Left lung (tissue), 10 donors: ENCODE results near the gene TMEM255A. TPM values are rescaled to one million over a fixed set of nuclear protein-coding genes. Genes with fewer than 3 reads are reported as not detected.
A peak's percentile ranks its signal among the peaks of the same experiment; 100 is the strongest.

Experiments
- ATAC-seq: fragments of 200-7000 bp; cut with Tn5 transposase; one replicate; pipeline ENCODE4 v1.9.1; 2020; ENCODE audit warnings: moderate library complexity
- DNase-seq, 4 donors: peaks; one replicate each; pipeline ENCODE4 v3.0.0-alpha.2; 2013 to 2020
- H3K27ac ChIP-seq, 2 donors: fragments of 200-600 bp; sonication (generic) in 1 of 2; one replicate each; pipeline versions ENCODE4 v1.5.0 to v1.8.0; 2020 to 2021
- H3K27me3 ChIP-seq, 2 donors: fragments of 200-600 bp; sonication (generic) in 1 of 2; one replicate each; pipeline versions ENCODE4 v1.5.0 to v1.8.0; 2020 to 2021
- H3K36me3 ChIP-seq, 2 donors: fragments of 200-600 bp; sonication (generic) in 1 of 2; one replicate each; pipeline versions ENCODE4 v1.5.0 to v1.8.0; 2020 to 2021
- H3K4me1 ChIP-seq, 2 donors: fragments of 200-600 bp; one replicate each; pipeline ENCODE4 v1.8.0; 2021
- H3K4me3 ChIP-seq, 2 donors: fragments of 200-600 bp; sonication (generic) in 1 of 2; one replicate each; pipeline versions ENCODE4 v1.5.0 to v1.8.0; 2020 to 2021; ENCODE audit warnings: mild to moderate bottlenecking in 1 of 2
- H3K9me3 ChIP-seq, 2 donors: fragments of 200-600 bp; sonication (generic) in 1 of 2; one replicate each; pipeline versions ENCODE4 v1.5.0 to v1.8.0; 2020 to 2021
- intact Hi-C, 2 donors: fragments of 100-400 bp; cut with DNase I; formaldehyde crosslinking; loops; one replicate each; pipeline versions ENCODE4 v1.11.2 to v1.14.2; 2022
- polyA plus RNA-seq, 6 donors: library from polyadenylated mRNA; unstranded; fragments of 120-200 nt; gene quantifications; one replicate each; pipeline ENCODE4 v1.2.1, GENCODE V29; 2013; ENCODE audit not compliant: insufficient read length in 6 of 6
- total RNA-seq, 2 donors: library from RNA; stranded (reverse); fragmentation: NEBNext Ultra II Directional; extraction: Animal tissue kit (Norgen Biotek cat#: 25700); gene quantifications; one replicate each; pipeline ENCODE4 v1.2.1, GENCODE V29; 2021
- TF ChIP-seq, protein P1 (sequence below), 2 donors: fragments of 200-600 bp; sonication (generic) in 1 of 2; IDR thresholded peaks; one replicate each; pipeline versions ENCODE4 v1.5.0 to v1.8.0; 2021; ENCODE audit warnings: antibody characterized with exemption in 2 of 2
- donor health status: DM: no; HTN: yes; CAD: no.
- donor health status: DM: no; HTN: no; CAD: no.

Gene TMEM255A
- total and polyA plus RNA-seq, 8 donors: 0.58 to 1.9 (median 1.4) TPM

DNA sequence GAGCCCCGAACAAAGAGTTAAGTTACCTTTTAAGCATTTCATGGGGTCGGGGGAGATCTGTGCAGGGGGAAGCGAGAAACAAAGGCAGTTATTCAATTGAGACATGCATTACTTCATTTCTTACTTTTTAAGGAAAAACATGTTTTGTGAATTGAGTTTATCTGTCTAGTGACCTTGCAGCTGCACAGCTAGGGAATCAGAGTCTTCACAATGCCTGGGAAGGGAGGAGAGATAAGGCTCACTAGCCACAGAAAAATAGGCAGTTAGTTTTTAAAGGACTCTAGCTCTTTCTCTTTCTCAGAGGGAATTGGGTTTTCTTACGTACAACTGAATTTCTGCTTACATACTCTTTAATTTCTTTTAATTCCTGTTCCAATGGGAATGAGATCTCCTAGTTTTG, 86.9 kb downstream of the TMEM255A start:
- Histone ChIP-seq H3K27me3 (no peaks in the 10 kb centered on the region), H3K9me3 (no peaks in the 10 kb centered on the region), H3K36me3 (peaks cover 0 to 3% of the 10 kb centered on the region in 2 donors), H3K4me1 (no peaks in the 10 kb centered on the region), H3K4me3 (no peak overlapping the region), H3K27ac (no peak overlapping the region)
- TF ChIP-seq, protein P1, sequence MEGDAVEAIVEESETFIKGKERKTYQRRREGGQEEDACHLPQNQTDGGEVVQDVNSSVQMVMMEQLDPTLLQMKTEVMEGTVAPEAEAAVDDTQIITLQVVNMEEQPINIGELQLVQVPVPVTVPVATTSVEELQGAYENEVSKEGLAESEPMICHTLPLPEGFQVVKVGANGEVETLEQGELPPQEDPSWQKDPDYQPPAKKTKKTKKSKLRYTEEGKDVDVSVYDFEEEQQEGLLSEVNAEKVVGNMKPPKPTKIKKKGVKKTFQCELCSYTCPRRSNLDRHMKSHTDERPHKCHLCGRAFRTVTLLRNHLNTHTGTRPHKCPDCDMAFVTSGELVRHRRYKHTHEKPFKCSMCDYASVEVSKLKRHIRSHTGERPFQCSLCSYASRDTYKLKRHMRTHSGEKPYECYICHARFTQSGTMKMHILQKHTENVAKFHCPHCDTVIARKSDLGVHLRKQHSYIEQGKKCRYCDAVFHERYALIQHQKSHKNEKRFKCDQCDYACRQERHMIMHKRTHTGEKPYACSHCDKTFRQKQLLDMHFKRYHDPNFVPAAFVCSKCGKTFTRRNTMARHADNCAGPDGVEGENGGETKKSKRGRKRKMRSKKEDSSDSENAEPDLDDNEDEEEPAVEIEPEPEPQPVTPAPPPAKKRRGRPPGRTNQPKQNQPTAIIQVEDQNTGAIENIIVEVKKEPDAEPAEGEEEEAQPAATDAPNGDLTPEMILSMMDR (IDR thresholded peaks at IDR 0.05): no peak
- ATAC-seq (no peak), DNase-seq (no peak)
- intact Hi-C loops: no loop called here

DNA sequence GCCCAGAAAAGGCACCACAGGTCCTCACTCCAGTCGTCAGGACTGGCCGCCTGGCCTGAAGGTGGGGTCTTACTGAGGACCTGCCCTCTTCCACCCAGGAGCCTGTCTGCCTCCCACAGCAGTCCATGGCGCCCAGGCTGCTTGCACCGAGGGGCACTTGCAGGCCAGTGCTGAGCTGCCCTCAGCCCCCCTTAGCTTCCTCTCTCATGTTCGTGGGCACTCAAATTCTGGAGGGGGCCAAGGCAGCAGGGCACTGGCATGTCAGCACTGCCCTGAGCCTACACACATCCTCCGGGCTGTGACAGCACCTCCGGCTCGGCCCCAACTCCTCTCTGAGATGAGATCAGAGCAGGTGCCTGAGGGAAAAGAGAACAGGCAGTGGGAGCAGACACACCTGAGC, 87.9 kb downstream of the TMEM255A start:
- ATAC-seq (no peak), DNase-seq (no peak)
- intact Hi-C loops: no loop called here
- H3K9me3 ChIP-seq: no peaks in the 10 kb centered on the region
- no peak overlapping the region for H3K27ac ChIP-seq
- no peaks in the 10 kb centered on the region for H3K4me1 ChIP-seq
- TF ChIP-seq, protein P1 (IDR thresholded peaks at IDR 0.05): no peak
- H3K4me3 ChIP-seq: no peak overlapping the region
- H3K36me3 ChIP-seq: peaks cover 0 to 3% of the 10 kb centered on the region in 2 donors
- no peaks in the 10 kb centered on the region for H3K27me3 ChIP-seq

DNA sequence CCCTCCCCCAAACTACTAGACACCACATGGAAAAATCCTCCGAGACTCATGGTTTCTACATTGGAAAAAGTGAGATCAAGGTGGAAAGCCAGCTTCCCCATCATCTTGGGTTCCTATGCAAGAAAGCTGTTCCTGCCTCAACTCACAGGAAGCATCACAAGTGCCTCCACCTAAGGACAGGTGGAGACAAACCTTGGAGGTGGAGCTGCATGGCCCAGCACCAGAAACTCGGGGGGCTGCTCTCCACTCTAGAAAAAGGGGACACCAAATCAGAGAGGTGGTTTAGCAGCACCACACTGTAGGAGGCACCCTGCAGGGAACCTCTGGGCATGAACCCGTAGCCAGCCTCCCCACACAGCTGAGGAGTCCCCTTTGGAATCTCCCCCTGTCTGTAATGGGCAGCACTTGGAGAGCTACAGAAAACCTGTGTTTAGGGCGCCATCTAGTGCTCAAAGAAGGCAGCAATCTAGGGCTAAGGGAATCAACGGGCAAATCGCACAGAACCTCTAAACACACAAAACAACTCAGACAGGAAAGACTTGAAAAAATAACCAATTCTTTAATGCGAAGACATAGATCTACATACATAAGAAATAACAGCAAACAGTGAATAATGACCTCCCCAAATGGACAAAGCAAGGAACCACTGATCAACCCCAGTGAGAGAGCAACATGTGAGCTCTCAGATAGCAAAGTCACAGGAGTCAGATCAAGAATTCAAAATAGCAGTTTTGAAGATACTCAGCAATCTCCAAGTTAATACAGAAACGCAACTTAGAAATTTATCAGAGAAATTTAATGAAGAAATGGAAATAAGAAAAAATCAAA, 97.6 kb downstream of the TMEM255A start:
- TF ChIP-seq, protein P1 (IDR thresholded peaks at IDR 0.05): peak; percentile 71 to 72

More for the DNA sequence above, 97.6 kb downstream of the TMEM255A start:
- Histone ChIP-seq H3K4me3 (no peak overlapping the region), H3K36me3 (no peaks in the 10 kb centered on the region), H3K27me3 (peaks cover 0 to 8% of the 10 kb centered on the region in 2 donors), H3K27ac (no peak overlapping the region), H3K9me3 (no peaks in the 10 kb centered on the region), H3K4me1 (no peaks in the 10 kb centered on the region)
- DNase-seq (peak in 2 of 4 donors; percentile 32 to 59), ATAC-seq (peak; percentile 83)
- intact Hi-C loops: no loop called here

Other genes with a start within 250 kb of the TMEM255A start
- gene RHOXF2B, start 233.8 kb downstream of the TMEM255A start, total RNA-seq: not detected
- gene RHOXF2B, start 233.8 kb downstream of the TMEM255A start, polyA plus RNA-seq: under 1 TPM; 0.08 to 0.23 (median 0.14) TPM
- gene RHOXF1, start 195.5 kb downstream of the TMEM255A start, total RNA-seq: not detected
- gene RHOXF1, start 195.5 kb downstream of the TMEM255A start, polyA plus RNA-seq: 1 to 10 TPM in 3 of 6 donors, under 1 TPM in 3; 0.39 to 1.2 (median 0.95) TPM
- gene RHOXF2, start 152.8 kb downstream of the TMEM255A start, total RNA-seq: not detected
- under 1 TPM in 1 of 6 donors, not detected in 5; 0.18 TPM for gene RHOXF2, start 152.8 kb downstream of the TMEM255A start, polyA plus RNA-seq
- gene ZBTB33, start 60.6 kb downstream of the TMEM255A start, total RNA-seq: 10 to 100 TPM; 15.2 to 15.8 TPM
- gene ZBTB33, start 60.6 kb downstream of the TMEM255A start, polyA plus RNA-seq: 10 to 100 TPM; 19.0 to 23.5 (median 21.9) TPM
- gene ATP1B4, start 50.6 kb upstream of the TMEM255A start, total RNA-seq: not detected
- under 1 TPM in 3 of 6 donors, not detected in 3; 0.04 to 0.08 (median 0.04) TPM for gene ATP1B4, start 50.6 kb upstream of the TMEM255A start, polyA plus RNA-seq
- 100 to 1,000 TPM; 159 to 160 TPM for gene LAMP2, start 157.8 kb upstream of the TMEM255A start, total RNA-seq
- gene LAMP2, start 157.8 kb upstream of the TMEM255A start, polyA plus RNA-seq: 100 to 1,000 TPM in 1 of 6 donors, 10 to 100 TPM in 5; 77.7 to 101 (median 90.0) TPM
- gene CUL4B, start 249.5 kb upstream of the TMEM255A start, total RNA-seq: 10 to 100 TPM; 34.4 to 41.1 TPM
- 10 to 100 TPM; 66.1 to 83.0 (median 68.6) TPM for gene CUL4B, start 249.5 kb upstream of the TMEM255A start, polyA plus RNA-seq